ENCODE data around the gene OR6M1. TPM values are rescaled to one million over a fixed set of nuclear protein-coding genes. Genes with fewer than 3 reads are reported as not detected.

The OR6M1 gene
- total RNA-seq, 1 experiment from 2014 or later, result not detected

DNA sequence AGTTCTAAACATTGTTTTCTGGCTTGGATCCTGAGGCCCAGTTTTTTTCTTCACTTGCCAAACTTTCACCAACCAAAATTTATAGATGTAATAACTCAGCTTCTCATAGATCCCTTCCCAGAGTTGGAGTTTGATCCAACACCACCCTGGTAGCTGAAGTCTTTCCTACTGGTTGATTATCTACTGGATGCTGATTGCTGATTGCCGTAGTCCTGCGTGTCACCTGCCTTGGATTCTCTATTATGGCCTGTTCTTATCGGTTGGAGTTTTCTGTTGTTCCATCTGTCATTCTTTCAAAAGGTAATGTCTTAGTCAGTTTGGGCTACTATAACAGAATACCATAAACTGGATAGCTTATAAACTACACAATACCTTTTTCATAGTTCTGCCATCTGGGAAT is 34.5 kb downstream of the OR6M1 start:
- no peaks in the 10 kb centered on the region; the same call in 1 of the 2 replicates for H3K9me3 ChIP-seq (ENCODE audit: insufficient read depth, low read depth)
- ChIA-PET POLR2A (ENCODE audit: unreplicated experiment) (no interaction called here), CTCF (no interaction called here)
- no peaks in the 10 kb centered on the region for H4K20me1 ChIP-seq (ENCODE audit: insufficient read depth)
- no peaks in the 10 kb centered on the region for H3K36me3 ChIP-seq (ENCODE audit: low read depth)
- TF ChIP-seq, protein P1, sequence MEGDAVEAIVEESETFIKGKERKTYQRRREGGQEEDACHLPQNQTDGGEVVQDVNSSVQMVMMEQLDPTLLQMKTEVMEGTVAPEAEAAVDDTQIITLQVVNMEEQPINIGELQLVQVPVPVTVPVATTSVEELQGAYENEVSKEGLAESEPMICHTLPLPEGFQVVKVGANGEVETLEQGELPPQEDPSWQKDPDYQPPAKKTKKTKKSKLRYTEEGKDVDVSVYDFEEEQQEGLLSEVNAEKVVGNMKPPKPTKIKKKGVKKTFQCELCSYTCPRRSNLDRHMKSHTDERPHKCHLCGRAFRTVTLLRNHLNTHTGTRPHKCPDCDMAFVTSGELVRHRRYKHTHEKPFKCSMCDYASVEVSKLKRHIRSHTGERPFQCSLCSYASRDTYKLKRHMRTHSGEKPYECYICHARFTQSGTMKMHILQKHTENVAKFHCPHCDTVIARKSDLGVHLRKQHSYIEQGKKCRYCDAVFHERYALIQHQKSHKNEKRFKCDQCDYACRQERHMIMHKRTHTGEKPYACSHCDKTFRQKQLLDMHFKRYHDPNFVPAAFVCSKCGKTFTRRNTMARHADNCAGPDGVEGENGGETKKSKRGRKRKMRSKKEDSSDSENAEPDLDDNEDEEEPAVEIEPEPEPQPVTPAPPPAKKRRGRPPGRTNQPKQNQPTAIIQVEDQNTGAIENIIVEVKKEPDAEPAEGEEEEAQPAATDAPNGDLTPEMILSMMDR (conservative IDR thresholded peaks at IDR 0.05), result no peak
- TF ChIP-seq EZH2 (IDR thresholded peaks at IDR 0.05; ENCODE audit: low read depth), result no peak
- DNase-seq, result no peak
- no peaks in the 10 kb centered on the region for H3F3A ChIP-seq (ENCODE audit: insufficient read depth, low read depth)
- H2AFZ ChIP-seq, result no peak overlapping the region
- no peak overlapping the region for H3K4me3 ChIP-seq
- no peak overlapping the region for H3K27ac ChIP-seq
- no peak overlapping the region for H3K4me2 ChIP-seq
- H3K27me3 ChIP-seq (ENCODE audit: insufficient read depth, low read depth), result 0 out of 2 replicates have a peak, but pooled peaks cover 3% of the 10 kb centered on the region
- H3K4me1 ChIP-seq (replicated peaks; ENCODE audit: insufficient read depth), result no peaks in the 10 kb centered on the region
- no peaks in the 10 kb centered on the region for H3K79me2 ChIP-seq (ENCODE audit: low read depth)
- H3K9me2 ChIP-seq (ENCODE audit: insufficient read depth), result no peaks in the 10 kb centered on the region
- no TSS peak for BruUV-seq (replicated peaks)
- intact Hi-C loops (cut with micrococcal nuclease; ENCODE audit: unreplicated experiment), result no loop called here

DNA sequence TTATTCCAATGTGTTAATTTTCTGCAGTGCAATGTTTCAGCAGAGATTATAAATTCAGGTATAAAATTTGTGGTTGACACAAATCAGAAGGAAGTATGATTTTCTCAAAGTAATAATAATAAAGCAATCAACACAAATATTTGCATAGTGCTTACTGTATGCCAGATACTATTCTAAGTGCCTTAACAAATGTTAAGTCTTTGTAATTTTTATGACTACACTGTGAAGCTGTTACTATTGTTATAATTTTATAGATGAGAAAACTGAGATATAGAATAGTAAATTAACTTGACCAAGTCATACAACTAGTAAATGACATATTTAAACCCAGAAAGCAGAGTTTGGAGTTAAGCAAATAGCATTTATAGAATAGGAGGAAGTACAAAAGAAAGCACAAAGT is 35.4 kb downstream of the OR6M1 start:
- no peaks in the 10 kb centered on the region for H3K79me2 ChIP-seq (ENCODE audit: low read depth)
- intact Hi-C loops (cut with micrococcal nuclease; ENCODE audit: unreplicated experiment), result no loop called here
- no peak overlapping the region for H3K4me2 ChIP-seq
- no peak overlapping the region for H3K4me3 ChIP-seq
- no peak overlapping the region for H3K27ac ChIP-seq
- H3F3A ChIP-seq (ENCODE audit: insufficient read depth, low read depth), result no peaks in the 10 kb centered on the region
- no peaks in the 10 kb centered on the region for H3K36me3 ChIP-seq (ENCODE audit: low read depth)
- no peaks in the 10 kb centered on the region for H3K9me2 ChIP-seq (ENCODE audit: insufficient read depth)
- no peaks in the 10 kb centered on the region for H4K20me1 ChIP-seq (ENCODE audit: insufficient read depth)
- POLR2A ChIA-PET (ENCODE audit: unreplicated experiment), result interaction anchor here (0.6 kb wide), 1 partner anchor 43 kb away, joined by 3 read pairs; no protein-coding TSS in a partner anchor
- H3K9me3 ChIP-seq (ENCODE audit: insufficient read depth, low read depth), result no peaks in the 10 kb centered on the region; the same call in 1 of the 2 replicates
- TF ChIP-seq EZH2 (IDR thresholded peaks at IDR 0.05; ENCODE audit: low read depth), result no peak
- TF ChIP-seq, protein P1 (conservative IDR thresholded peaks at IDR 0.05), result no peak
- 0 out of 2 replicates have a peak, but pooled peaks cover 3% of the 10 kb centered on the region for H3K27me3 ChIP-seq (ENCODE audit: insufficient read depth, low read depth)
- no peak overlapping the region for H2AFZ ChIP-seq
- CTCF ChIA-PET, result no interaction called here
- BruUV-seq (replicated peaks), result no TSS peak
- H3K4me1 ChIP-seq (replicated peaks; ENCODE audit: insufficient read depth), result no peaks in the 10 kb centered on the region
- DNase-seq, result no peak

DNA sequence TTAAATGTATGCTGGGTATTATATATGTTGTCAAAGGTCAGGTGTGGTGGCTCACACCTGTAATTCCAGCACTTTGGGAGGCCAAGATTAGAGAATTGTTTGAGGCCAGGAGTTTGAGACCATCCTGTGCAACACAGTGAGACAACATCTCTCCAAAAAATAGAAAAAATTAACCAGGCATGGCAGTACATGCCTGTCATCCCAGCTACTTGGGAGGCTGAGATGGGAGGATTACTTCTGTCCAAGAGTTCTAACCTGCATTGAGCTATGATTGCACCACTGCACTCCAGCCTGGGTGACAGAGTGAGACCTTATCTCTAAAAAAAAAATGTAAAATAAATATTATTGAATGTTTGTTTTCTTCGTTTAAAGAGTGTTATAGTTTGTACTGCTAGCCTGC is 40.5 kb downstream of the OR6M1 start:
- Histone ChIP-seq H3K4me3 (no peak overlapping the region), H3K9me3 (ENCODE audit: insufficient read depth, low read depth) (no peaks in the 10 kb centered on the region), H2AFZ (no peak overlapping the region), H4K20me1 (ENCODE audit: insufficient read depth) (no peaks in the 10 kb centered on the region), H3K4me2 (no peak overlapping the region), H3K9me2 (ENCODE audit: insufficient read depth) (no peaks in the 10 kb centered on the region), H3K79me2 (ENCODE audit: low read depth) (no peaks in the 10 kb centered on the region), H3K27me3 (ENCODE audit: insufficient read depth, low read depth) (0 out of 2 replicates have a peak, but pooled peaks cover 3% of the 10 kb centered on the region), H3K36me3 (ENCODE audit: low read depth) (no peaks in the 10 kb centered on the region), H3K27ac (no peak overlapping the region), H3K4me1 (replicated peaks; ENCODE audit: insufficient read depth) (no peaks in the 10 kb centered on the region), H3F3A (ENCODE audit: insufficient read depth, low read depth) (no peaks in the 10 kb centered on the region)
- no peak for TF ChIP-seq EZH2 (IDR thresholded peaks at IDR 0.05; ENCODE audit: low read depth)
- TF ChIP-seq, protein P1 (conservative IDR thresholded peaks at IDR 0.05), result no peak
- intact Hi-C loops (cut with micrococcal nuclease; ENCODE audit: unreplicated experiment), result no loop called here
- POLR2A ChIA-PET (ENCODE audit: unreplicated experiment), result no interaction called here
- BruUV-seq (replicated peaks), result no TSS peak
- CTCF ChIA-PET, result no interaction called here
- no peak for DNase-seq
